GM21825 (cell line): ENCODE results near the gene AGBL5.

Experiments used
- ATAC-seq: cut with Tn5 transposase; IDR thresholded peaks from one replicate; pipeline ENCODE4 v1.9.1; 2021; ENCODE audit warnings: mild to moderate bottlenecking, moderate library complexity; ENCODE audit not compliant: unreplicated experiment

AGBL5 gene

DNA sequence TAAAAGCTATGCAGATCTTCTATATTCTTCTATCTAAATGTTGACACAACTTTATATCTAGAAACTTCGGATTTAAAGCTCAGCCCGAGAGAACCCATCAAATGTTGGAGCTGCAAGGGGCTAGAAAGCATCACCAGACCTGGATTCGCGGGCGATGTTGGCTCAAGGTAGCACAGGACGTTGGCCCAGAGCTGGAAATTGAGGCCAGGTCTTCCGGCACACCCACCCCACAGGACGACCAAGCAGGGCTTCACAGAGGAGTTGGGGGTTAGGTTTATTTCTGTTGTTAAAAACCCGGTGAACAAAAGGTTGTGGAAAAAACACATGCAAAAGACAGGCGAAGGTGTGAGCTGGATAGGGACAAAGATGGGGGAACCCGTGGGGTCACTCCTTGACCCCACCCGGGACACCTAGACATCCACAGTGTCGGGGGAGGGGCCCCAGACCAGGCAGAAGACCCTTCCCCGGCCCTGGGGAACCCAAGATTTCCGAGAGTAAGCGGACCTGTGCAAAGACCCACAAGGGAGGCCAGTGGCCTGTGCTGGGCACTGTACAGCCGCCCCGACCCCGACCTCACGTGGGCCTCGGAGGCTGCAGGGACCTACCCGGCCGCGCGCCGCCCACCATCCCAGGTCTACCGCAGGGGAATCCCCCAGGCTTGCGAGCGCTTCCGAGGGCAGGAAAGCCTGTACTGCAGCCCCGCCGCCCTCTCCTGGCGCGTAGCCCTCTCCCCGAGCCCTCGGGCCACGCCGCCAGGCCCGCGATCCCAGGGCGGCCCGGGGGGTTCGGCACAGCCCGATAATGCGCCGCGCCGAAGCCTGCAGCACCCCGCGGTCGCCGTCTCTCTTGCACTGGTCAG, 1.8 kb upstream of the AGBL5 start:
- ATAC-seq = peak; percentile 27

DNA sequence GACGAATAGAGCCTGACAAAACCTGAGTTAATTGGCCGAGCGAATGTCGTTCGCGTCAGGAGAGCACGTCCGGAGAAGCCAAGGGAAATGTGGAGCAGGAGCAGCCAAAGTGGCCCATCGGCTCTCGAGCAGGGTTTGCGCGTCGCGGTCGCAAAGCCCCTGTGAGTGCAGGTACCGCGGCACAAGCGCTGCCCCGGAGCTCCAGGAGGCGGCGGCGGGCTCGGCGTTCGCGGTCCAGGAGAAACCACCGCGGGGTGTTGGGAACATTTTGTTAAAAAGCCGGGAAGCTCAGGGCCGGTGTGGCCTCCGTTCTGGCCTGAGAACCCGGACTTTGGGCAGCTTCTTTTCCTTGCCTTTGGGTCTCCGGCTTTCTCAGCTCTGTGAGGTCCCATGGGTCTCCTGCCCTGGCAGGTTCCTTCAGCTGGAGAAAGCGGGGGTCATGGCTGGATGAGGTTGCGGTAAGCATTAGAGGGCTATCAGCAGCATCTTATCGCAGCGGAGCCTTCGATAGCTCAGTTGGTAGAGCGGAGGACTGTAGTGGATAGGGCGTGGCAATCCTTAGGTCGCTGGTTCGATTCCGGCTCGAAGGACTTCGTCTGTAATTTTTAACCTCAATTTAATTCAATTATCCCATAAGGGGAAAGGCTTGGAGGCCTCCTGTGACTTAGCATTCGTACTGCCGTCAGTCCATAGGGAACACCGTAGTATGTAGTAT, 1.0 kb upstream of the AGBL5 start:
- ATAC-seq = peak; percentile 40

DNA sequence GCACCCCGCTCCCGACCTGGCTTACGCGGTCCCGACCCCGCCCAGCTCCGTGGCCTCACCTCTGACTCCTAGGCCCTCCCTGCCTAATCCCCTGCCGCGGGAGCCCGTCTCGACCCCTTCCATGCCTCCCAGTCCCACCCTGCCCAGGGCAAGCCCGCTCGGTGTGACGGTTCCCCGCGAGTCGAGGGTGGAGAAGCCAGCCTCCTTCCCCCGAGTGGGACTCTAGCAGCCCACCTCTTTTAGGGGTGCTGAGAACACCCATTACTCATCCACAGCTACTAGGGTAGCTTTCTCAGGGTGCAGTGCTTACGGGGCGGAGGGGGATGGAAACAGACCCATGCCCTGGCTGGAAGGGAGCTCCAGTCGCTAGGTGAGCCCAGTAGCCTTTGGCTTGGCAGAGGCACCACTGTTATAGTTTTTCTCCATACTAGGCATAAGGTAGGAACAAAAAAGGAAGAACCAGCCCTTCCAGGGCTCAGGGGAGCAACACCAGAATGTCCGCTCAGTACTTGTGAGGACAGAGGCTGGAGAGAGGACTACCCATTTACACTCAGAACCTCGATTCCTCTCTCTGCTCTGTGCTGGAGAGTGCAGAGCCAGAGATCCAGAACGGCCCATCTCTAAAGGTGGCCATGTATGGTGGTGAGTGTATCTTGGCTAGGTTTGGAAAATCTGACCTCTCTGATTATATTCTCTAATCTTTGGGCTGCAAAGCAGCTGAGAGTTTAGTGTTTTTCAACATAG, 606 bp downstream of the AGBL5 start:
- no peak for ATAC-seq

DNA sequence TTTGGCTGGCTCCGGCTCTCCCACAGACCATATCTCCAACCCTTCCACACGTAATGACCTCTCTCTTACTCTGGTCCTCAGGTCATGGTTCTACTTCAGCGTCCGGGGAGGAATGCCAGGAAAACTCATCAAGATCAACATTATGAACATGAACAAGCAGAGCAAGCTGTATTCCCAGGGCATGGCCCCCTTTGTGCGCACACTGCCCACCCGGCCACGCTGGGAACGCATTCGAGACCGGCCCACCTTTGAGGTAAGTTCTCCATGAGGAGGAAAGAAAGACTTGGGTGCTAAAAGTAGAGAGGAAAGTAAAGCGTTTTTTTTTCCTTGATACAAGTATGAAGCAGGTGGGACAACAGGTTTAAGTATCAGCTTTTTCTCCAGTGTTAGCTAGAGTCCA, 1.9 kb downstream of the AGBL5 start:
- no peak for ATAC-seq

DNA sequence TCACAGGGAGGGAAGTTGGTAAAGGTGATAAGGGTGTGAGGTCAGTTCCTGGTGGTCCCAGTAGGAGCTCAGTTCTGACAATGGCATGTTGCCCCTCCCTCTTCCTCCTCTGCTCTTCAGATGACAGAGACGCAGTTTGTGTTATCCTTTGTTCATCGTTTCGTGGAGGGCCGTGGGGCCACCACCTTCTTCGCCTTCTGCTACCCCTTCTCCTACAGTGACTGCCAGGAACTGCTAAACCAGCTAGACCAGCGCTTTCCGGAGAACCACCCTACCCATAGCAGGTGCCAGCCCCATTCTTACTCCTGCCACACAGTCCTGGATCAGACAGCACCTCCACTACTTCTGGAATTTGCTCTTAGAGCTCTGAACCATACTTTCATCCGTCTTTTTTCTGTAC, 2.3 kb downstream of the AGBL5 start:
- no peak for ATAC-seq

DNA sequence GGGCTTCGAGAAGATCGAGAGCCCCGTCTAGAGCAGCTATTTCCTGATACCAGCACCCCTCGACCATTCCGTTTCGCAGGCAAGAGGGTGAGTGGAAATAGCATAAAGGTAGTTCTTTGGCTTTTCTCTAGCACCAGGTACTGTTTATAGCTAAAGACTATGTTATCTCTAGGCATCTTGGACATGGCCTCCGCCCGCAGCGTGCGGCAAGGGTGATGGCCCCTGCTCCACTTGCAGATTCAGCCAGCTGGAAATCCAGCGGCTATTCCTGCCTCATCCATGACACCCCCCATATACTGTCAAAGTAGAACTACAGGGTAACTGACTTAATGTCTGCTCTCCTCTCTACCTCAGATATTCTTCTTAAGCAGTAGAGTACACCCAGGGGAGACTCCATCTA, 3.3 kb downstream of the AGBL5 start:
- ATAC-seq = no peak

DNA sequence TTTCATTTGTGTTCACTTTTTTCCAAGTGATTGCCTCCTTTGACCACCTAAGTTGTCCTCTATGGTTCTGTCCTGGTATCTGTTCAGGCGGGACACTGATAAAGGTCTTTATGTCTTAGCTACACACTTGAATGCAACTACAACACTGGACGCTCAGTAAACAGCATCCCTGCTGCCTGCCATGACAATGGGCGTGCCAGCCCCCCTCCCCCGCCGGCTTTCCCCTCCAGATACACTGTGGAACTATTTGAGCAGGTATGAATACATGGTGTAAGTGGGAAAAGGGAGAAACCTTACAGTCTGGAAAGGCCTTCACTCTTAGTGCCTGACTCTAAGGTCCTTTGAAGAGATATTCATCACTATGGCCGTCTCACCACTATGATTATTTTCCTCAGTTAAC, 5.7 kb downstream of the AGBL5 start:
- no peak for ATAC-seq

DNA sequence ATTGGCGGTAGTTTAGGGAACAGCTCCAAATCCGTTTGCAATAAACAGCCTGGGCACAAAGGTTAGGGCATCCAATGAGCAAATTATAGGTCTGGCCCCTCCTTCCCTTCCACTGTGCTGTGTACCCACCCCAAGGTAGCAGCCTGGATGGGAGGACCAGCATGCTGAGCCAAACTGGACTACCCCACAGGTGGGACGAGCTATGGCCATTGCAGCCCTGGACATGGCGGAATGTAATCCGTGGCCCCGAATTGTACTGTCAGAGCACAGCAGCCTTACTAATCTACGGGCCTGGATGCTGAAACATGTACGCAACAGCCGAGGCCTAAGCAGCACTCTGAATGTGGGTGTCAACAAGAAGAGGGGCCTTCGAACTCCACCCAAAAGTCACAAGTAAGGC, 6.7 kb downstream of the AGBL5 start:
- no peak for ATAC-seq

DNA sequence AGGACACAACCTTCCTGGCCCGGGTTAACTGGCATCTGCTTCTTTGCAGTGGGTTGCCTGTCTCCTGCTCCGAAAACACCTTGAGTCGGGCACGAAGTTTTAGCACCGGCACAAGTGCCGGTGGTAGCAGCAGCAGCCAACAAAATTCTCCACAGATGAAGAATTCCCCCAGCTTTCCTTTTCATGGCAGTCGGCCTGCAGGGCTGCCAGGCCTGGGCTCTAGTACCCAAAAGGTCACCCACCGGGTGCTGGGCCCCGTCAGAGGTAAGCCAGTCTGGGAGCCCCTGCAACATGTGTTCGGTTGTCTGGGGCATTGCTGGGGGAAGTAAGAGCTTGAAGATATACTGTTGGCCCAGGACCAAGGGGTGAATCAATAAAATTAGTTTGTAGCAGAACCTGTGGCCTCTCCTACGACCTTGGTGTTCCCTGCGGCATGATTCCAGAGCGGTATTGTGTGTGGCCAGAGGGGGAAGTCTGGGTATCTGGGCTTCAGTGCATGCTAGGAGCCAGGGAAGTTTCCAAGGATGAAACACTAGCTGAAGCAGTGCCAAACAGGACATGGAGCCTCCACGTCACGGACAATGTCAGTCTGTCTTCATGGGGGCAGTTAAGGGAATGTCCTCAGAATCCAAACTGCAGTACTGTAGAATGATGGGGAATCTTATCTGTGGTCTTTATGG, 7.8 kb downstream of the AGBL5 start:
- no peak for ATAC-seq

DNA sequence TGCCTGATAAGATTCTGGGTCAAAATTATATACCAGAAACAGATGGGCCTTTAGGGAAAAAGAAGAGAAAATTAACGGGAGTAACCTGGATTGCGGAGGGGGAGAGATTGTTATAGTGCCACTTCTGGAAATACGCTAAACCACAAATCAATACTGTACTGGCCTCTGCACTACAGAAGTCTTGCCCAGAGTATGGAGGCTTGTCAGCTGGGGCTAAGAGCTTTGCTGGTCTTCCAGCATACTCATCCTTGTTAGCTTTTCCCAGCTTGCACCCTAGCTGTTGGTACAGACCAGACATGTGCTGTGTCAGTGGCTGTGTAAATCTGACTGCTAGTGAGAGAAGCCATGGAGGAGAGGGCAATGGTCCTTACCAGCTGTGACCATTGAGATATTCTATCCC, 8.9 kb downstream of the AGBL5 start:
- ATAC-seq = no peak

DNA sequence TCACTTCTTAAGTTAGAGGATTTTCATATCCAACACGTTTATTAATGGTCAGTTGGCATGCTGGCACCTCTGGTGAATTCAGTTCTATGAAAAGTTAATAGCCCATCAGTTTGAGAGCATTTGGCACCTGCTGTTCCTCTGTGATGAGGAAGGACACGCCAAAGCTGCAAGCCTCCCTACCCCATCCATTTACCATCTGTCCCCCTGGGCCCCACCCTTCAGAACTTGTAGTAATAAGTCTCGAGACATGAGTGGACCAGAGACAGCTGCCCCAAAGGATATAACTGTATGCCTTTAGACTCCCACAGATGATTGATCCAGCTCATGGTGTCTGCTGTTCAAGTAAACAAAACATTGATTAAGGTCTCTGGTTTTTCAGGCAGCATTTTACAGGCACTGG, 13.7 kb downstream of the AGBL5 start:
- ATAC-seq = no peak

DNA sequence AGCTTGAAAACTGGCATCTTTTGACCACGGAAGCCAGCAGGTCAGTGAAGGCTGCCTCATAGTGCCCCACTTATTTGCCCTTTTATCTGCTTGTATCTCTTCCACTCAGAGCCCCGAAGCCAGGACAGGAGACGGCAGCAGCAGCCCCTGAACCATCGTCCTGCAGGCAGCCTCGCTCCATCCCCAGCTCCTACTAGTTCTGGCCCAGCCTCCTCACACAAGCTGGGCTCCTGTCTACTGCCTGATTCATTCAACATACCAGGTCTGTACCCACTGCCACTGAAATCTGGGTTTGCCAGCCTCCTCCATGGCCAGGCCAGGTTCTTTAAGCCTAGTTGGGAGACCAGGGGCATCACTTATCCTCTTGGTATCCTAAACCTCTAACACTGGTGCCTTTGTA, 15.9 kb downstream of the AGBL5 start:
- ATAC-seq = no peak

DNA sequence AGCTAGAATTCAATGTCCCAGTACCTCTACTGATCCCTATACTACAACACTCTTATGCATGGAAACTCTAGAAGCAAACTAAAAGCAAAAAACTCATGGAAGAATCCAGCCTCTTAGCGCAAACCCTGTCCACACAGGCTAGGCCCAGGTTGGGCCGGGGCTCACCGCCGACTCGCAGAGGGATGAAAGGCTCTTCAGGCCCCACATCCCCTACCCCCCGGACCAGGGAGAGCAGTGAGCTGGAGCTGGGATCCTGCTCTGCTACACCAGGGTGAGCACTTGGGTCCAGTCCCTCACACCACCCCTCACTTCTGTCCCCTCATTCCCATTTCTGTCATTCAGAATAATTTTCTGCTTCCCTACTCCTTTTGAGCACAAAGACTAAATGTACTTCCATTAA, 18.0 kb downstream of the AGBL5 start:
- ATAC-seq = no peak

DNA sequence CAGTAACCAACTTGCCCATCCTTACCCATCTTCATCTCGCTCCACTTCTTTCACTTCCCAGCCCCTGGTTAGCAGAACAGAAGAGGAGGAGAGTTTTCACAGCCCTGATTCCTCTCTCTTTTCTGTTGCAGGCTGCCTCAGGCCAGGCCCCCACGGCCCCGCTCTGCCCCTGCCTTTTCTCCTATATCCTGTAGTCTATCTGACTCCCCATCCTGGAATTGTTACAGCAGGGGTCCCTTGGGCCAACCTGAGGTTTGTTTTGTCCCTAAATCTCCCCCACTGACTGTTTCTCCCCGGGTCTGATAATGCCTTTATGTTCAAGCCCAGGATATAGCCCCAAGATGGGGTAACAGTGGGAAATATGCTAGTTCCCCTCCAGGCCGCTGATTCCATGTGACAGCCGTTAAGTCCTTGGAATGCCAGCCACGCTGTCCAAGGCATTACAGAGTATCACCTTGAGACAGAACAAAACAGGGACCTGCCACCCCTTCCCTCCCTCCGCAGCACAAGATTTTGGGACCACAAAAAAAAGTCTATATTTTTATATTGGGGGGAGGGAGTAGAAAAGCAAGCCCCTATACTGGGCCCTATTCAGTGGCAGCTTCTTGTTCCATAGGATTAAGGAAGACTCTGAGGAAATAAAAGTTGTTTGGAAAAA, 18.6 kb downstream of the AGBL5 start:
- ATAC-seq = no peak

DNA sequence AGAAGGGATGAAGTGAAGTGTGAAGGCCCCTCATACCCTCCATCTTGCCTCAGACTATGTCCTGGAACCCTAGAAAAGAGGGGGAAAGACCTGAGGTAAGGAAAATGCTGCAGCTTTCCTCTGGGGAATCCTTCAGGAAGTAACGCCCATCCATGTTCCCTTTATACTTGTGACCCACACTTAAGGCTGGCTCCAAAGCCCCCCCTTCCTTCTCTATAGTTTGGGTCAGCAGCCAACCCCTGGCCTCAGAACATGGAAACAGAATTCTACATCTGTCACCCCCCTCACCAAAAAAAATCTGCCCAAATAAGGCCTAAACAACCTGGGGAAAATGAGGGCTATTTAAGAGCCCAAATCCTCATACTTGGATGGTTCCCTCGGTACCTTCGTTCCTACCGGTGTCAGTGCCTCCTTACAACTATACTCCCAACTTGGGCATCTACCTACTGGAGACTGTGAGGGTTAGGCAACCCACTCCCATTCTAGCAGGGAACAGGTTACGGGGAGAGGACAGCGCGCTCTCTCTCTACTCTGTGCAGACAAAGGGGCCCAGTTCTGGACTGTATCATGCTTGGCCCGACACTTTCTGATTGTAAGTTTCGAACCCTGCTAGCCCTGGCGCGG, 19.3 kb downstream of the AGBL5 start:
- ATAC-seq = no peak

DNA sequence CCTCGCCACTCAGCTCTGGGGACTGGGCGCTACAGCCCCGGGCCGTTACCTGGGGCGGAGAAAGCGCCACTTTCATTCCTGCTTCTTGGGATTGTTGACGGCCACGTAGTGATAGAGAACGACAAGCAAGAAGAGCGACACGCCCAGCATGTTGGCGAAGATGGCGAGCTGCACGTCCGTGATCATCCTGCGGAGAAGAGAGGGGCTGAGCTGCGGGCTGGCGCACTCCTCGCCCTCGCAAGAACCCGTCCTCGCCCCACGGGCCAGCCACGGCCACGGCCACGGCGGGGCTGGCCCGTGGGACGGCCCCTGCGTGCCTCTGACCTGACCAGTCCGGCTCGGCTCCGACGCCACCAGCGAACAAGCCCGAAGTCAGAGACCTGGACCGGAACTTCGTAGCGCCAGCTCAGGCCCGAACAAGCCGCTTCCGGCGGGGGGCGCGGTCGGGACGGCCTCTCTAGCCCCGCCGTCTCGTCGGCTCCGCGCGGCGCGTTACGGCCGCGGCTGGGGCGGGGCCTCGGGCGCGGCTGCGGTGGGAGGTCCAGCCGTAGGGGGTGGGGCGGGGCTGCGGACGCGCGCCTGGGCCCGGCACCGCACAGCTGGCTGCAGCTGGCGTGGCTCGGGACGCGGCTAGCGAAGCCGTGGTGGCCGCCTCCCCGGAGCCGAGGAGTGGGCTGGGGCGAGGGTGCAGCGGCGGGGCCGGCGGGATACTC, 20.0 kb downstream of the AGBL5 start, which contains the start of gene OST4:
Gene OST4, minus strand, starts transcription at position 378 of the 713 bp plus-strand sequence.
- peak; percentile 86 for ATAC-seq

DNA sequence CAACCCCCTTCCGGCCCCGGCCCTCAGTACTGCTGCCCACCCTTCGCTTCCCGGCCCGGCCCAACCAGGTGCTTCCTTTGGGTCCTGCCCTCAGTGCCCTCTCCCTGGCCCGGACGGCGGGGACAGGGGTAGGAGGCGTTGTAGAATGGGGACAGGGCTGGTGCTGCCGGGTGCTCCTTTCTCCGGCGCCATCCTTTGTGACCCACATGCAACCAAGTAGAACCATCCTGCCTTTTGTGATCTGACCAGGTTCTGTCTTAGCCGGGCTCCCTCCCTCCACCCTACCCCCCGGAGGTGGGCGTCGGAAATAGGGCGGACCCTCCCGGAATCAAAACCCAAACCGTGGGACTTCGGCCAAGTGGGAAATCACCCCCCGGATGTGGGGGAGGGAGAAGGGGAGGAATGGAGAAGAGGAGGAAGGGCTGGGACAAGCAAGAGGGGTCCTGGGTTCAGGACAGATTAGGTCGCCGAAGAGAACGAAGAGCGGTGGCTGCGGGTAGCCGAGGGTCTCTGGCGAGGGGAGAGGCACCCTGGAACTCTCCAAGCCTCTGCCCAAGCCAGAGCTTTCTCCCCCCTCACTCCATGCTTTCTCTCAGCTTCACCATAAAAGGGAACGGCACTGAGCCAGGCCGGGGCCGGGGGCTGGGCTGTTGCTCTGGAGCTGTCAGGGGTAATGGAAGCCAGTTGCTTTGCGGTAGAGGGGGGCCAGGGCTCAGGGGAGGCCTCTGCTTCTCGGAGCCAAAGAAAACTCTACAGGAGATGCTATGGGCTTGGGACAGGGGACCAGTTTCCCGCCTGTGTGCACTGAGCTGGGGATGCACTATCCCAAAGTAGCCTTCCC, 20.7 kb downstream of the AGBL5 start:
- peak; percentile 15 for ATAC-seq

DNA sequence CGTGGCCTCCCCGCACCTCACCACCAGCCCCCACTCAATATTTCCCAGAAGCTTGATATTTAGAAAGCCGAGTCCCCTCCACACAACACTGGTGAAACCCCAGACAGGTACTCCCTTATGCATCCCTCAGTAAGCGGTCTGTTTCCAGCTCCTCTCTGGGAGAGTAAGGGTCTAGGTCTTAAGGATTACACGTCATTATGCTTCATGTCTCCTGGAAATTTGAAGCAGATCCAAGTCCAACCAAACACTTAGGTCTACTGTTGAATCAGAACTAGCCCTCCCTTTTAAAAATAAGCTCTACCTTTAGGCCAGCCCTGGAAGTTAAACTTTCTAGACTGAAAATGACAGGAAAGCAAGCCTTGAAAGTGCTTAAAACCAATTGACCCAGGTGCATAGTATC, 21.5 kb downstream of the AGBL5 start:
- ATAC-seq = no peak

DNA sequence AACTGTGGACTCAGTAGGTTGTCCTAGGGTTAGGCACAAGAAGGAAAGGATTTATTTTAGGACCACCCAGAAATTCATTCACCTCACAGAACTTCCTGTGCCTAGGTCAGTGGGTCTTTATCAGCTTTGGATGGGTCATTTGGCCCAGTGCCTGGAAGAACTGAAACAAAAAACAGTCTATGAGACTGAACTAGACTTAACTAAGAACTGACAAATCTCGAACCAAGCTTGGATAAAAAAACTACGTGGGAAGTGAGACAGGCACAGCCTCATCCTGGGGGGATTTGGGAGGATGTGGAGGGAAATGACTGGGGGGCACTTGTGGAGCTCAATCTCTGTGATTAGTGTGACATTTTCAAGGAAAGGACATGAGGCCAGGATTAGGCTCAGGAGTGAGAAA, 22.3 kb downstream of the AGBL5 start:
- no peak for ATAC-seq
